ENCODE data around the gene ZNF678.
"Not testable (repeated sequence)": the region's sequence is repeated elsewhere in the genome, so short reads cannot be mapped to it uniquely, and the experiment has no call there.

ZNF678 gene

GRCh38 chr1:227586733-227587132 is 23.4 kb downstream of the ZNF678 start:
- H3K9me3 ChIP-seq (ENCODE audit: control insufficient read depth in 5 of 5, low read length in 5 of 5): peaks cover 0 to 19% (median 3%) of the 10 kb centered on the region in 5 donors
- no peak overlapping the region for H3K9ac ChIP-seq (ENCODE audit: low read length in 5 of 5)
- no peak overlapping the region for H3K4me3 ChIP-seq (ENCODE audit: low read depth in 1 of 5, low read length in 5 of 5)
- no peaks in the 10 kb centered on the region for H3K27me3 ChIP-seq (ENCODE audit: control insufficient read depth in 5 of 5, insufficient read depth in 4 of 5, low read length in 5 of 5)
- no peaks in the 10 kb centered on the region for H3K4me1 ChIP-seq (ENCODE audit: control insufficient read depth in 5 of 5, insufficient read depth in 5 of 5, low read length in 5 of 5)
- no peak overlapping the region for H3K27ac ChIP-seq (ENCODE audit: low read depth, low read length)
- H3K36me3 ChIP-seq (ENCODE audit: control insufficient read depth in 5 of 5, insufficient read depth in 5 of 5, low read length in 5 of 5): no peaks in the 10 kb centered on the region

- H3K4me1 ChIP-seq (ENCODE audit: control insufficient read depth in 5 of 5, insufficient read depth in 5 of 5, low read length in 5 of 5): no peaks in the 10 kb centered on the region
- H3K27me3 ChIP-seq (ENCODE audit: control insufficient read depth in 5 of 5, insufficient read depth in 4 of 5, low read length in 5 of 5): no peaks in the 10 kb centered on the region
- H3K4me3 ChIP-seq (ENCODE audit: low read depth in 1 of 5, low read length in 5 of 5): no peak overlapping the region
- no peak overlapping the region for H3K9ac ChIP-seq (ENCODE audit: low read length in 5 of 5)
- peaks cover 0 to 19% (median 3%) of the 10 kb centered on the region in 5 donors for H3K9me3 ChIP-seq (ENCODE audit: control insufficient read depth in 5 of 5, low read length in 5 of 5)
- H3K36me3 ChIP-seq (ENCODE audit: control insufficient read depth in 5 of 5, insufficient read depth in 5 of 5, low read length in 5 of 5): no peaks in the 10 kb centered on the region
- H3K27ac ChIP-seq (ENCODE audit: low read depth, low read length): no peak overlapping the region
These were observed 24.6 kb downstream of the ZNF678 start for GRCh38 chr1:227587968-227588367.

- not testable (repeated sequence) for H3K9ac ChIP-seq (ENCODE audit: low read length in 5 of 5); H3K4me3 ChIP-seq (ENCODE audit: low read depth in 1 of 5, low read length in 5 of 5); H3K36me3 ChIP-seq (ENCODE audit: control insufficient read depth in 5 of 5, insufficient read depth in 5 of 5, low read length in 5 of 5); H3K4me1 ChIP-seq (ENCODE audit: control insufficient read depth in 5 of 5, insufficient read depth in 5 of 5, low read length in 5 of 5); H3K27ac ChIP-seq (ENCODE audit: low read depth, low read length); H3K27me3 ChIP-seq (ENCODE audit: control insufficient read depth in 5 of 5, insufficient read depth in 4 of 5, low read length in 5 of 5)
- H3K9me3 ChIP-seq (ENCODE audit: control insufficient read depth in 5 of 5, low read length in 5 of 5): peaks cover 0 to 19% (median 3%) of the 10 kb centered on the region in 5 donors
These were observed 25.4 kb downstream of the ZNF678 start for GRCh38 chr1:227588769-227589168.

GRCh38 chr1:227589777-227590176 is 26.4 kb downstream of the ZNF678 start:
- H3K4me3 ChIP-seq (ENCODE audit: low read depth in 1 of 5, low read length in 5 of 5); H3K36me3 ChIP-seq (ENCODE audit: control insufficient read depth in 5 of 5, insufficient read depth in 5 of 5, low read length in 5 of 5); H3K27ac ChIP-seq (ENCODE audit: low read depth, low read length); H3K4me1 ChIP-seq (ENCODE audit: control insufficient read depth in 5 of 5, insufficient read depth in 5 of 5, low read length in 5 of 5); H3K27me3 ChIP-seq (ENCODE audit: control insufficient read depth in 5 of 5, insufficient read depth in 4 of 5, low read length in 5 of 5); H3K9ac ChIP-seq (ENCODE audit: low read length in 5 of 5): not testable (repeated sequence)
- H3K9me3 ChIP-seq (ENCODE audit: control insufficient read depth in 5 of 5, low read length in 5 of 5): peaks cover 0 to 19% (median 3%) of the 10 kb centered on the region in 5 donors

GRCh38 chr1:227596222-227596621 is 32.9 kb downstream of the ZNF678 start:
- H3K4me1 ChIP-seq (ENCODE audit: control insufficient read depth in 5 of 5, insufficient read depth in 5 of 5, low read length in 5 of 5); H3K4me3 ChIP-seq (ENCODE audit: low read depth in 1 of 5, low read length in 5 of 5); H3K36me3 ChIP-seq (ENCODE audit: control insufficient read depth in 5 of 5, insufficient read depth in 5 of 5, low read length in 5 of 5); H3K27ac ChIP-seq (ENCODE audit: low read depth, low read length); H3K9ac ChIP-seq (ENCODE audit: low read length in 5 of 5); H3K27me3 ChIP-seq (ENCODE audit: control insufficient read depth in 5 of 5, insufficient read depth in 4 of 5, low read length in 5 of 5): not testable (repeated sequence)
- H3K9me3 ChIP-seq (ENCODE audit: control insufficient read depth in 5 of 5, low read length in 5 of 5): peaks cover 0 to 13% (median 7%) of the 10 kb centered on the region in 5 donors

GRCh38 chr1:227603327-227603726 is 40.0 kb downstream of the ZNF678 start:
- Histone ChIP-seq H3K4me1 (ENCODE audit: control insufficient read depth in 5 of 5, insufficient read depth in 5 of 5, low read length in 5 of 5) (peaks cover 0 to 7% (median 0%) of the 10 kb centered on the region in 5 donors), H3K9me3 (ENCODE audit: control insufficient read depth in 5 of 5, low read length in 5 of 5) (peaks cover 0 to 10% (median 4%) of the 10 kb centered on the region in 5 donors), H3K27me3 (ENCODE audit: control insufficient read depth in 5 of 5, insufficient read depth in 4 of 5, low read length in 5 of 5) (no peaks in the 10 kb centered on the region), H3K36me3 (ENCODE audit: control insufficient read depth in 5 of 5, insufficient read depth in 5 of 5, low read length in 5 of 5) (peaks cover 0 to 8% (median 0%) of the 10 kb centered on the region in 5 donors), H3K27ac (ENCODE audit: low read depth, low read length) (no peak overlapping the region), H3K9ac (ENCODE audit: low read length in 5 of 5) (no peak overlapping the region), H3K4me3 (ENCODE audit: low read depth in 1 of 5, low read length in 5 of 5) (no peak overlapping the region)

GRCh38 chr1:227604446-227604845 is 41.1 kb downstream of the ZNF678 start:
- H3K9me3 ChIP-seq (ENCODE audit: control insufficient read depth in 5 of 5, low read length in 5 of 5): peaks cover 0 to 14% (median 4%) of the 10 kb centered on the region in 5 donors
- peaks cover 0 to 7% (median 0%) of the 10 kb centered on the region in 5 donors for H3K4me1 ChIP-seq (ENCODE audit: control insufficient read depth in 5 of 5, insufficient read depth in 5 of 5, low read length in 5 of 5)

GRCh38 chr1:227606271-227606670 is 42.9 kb downstream of the ZNF678 start:
- not testable (repeated sequence) for H3K9me3 ChIP-seq (ENCODE audit: control insufficient read depth in 5 of 5, low read length in 5 of 5); H3K27ac ChIP-seq (ENCODE audit: low read depth, low read length)

More at GRCh38 chr1:227604446-227604845, 41.1 kb downstream of the ZNF678 start:
- peaks cover 0 to 8% (median 0%) of the 10 kb centered on the region in 5 donors for H3K36me3 ChIP-seq (ENCODE audit: control insufficient read depth in 5 of 5, insufficient read depth in 5 of 5, low read length in 5 of 5)
- no peak overlapping the region for H3K27ac ChIP-seq (ENCODE audit: low read depth, low read length)
- H3K9ac ChIP-seq (ENCODE audit: low read length in 5 of 5): no peak overlapping the region
- H3K27me3 ChIP-seq (ENCODE audit: control insufficient read depth in 5 of 5, insufficient read depth in 4 of 5, low read length in 5 of 5): no peaks in the 10 kb centered on the region
- no peak overlapping the region for H3K4me3 ChIP-seq (ENCODE audit: low read depth in 1 of 5, low read length in 5 of 5)

GRCh38 chr1:227607336-227607898 is 44.1 kb downstream of the ZNF678 start:
- no peak overlapping the region for H3K27ac ChIP-seq (ENCODE audit: low read depth, low read length)
- H3K9me3 ChIP-seq (ENCODE audit: control insufficient read depth in 5 of 5, low read length in 5 of 5): peaks cover 0 to 15% (median 7%) of the 10 kb centered on the region in 5 donors

More at GRCh38 chr1:227606271-227606670, 42.9 kb downstream of the ZNF678 start:
- not testable (repeated sequence) for H3K4me3 ChIP-seq (ENCODE audit: low read depth in 1 of 5, low read length in 5 of 5); H3K9ac ChIP-seq (ENCODE audit: low read length in 5 of 5); H3K36me3 ChIP-seq (ENCODE audit: control insufficient read depth in 5 of 5, insufficient read depth in 5 of 5, low read length in 5 of 5); H3K4me1 ChIP-seq (ENCODE audit: control insufficient read depth in 5 of 5, insufficient read depth in 5 of 5, low read length in 5 of 5); H3K27me3 ChIP-seq (ENCODE audit: control insufficient read depth in 5 of 5, insufficient read depth in 4 of 5, low read length in 5 of 5)

GRCh38 chr1:227612658-227613057 is 49.3 kb downstream of the ZNF678 start:
- H3K4me3 ChIP-seq (ENCODE audit: low read depth in 1 of 5, low read length in 5 of 5): no peak overlapping the region
- H3K36me3 ChIP-seq (ENCODE audit: control insufficient read depth in 5 of 5, insufficient read depth in 5 of 5, low read length in 5 of 5): peaks cover 0 to 23% (median 5%) of the 10 kb centered on the region in 5 donors
- no peaks in the 10 kb centered on the region for H3K4me1 ChIP-seq (ENCODE audit: control insufficient read depth in 5 of 5, insufficient read depth in 5 of 5, low read length in 5 of 5)
- peaks cover 0 to 22% (median 6%) of the 10 kb centered on the region in 5 donors for H3K9me3 ChIP-seq (ENCODE audit: control insufficient read depth in 5 of 5, low read length in 5 of 5)
- H3K27me3 ChIP-seq (ENCODE audit: control insufficient read depth in 5 of 5, insufficient read depth in 4 of 5, low read length in 5 of 5): no peaks in the 10 kb centered on the region
- no peak overlapping the region for H3K9ac ChIP-seq (ENCODE audit: low read length in 5 of 5)
- H3K27ac ChIP-seq (ENCODE audit: low read depth, low read length): no peak overlapping the region

More at GRCh38 chr1:227607336-227607898, 44.1 kb downstream of the ZNF678 start:
- peaks cover 0 to 14% (median 3%) of the 10 kb centered on the region in 5 donors for H3K36me3 ChIP-seq (ENCODE audit: control insufficient read depth in 5 of 5, insufficient read depth in 5 of 5, low read length in 5 of 5)
- H3K27me3 ChIP-seq (ENCODE audit: control insufficient read depth in 5 of 5, insufficient read depth in 4 of 5, low read length in 5 of 5): no peaks in the 10 kb centered on the region
- no peak overlapping the region for H3K4me3 ChIP-seq (ENCODE audit: low read depth in 1 of 5, low read length in 5 of 5)
- H3K9ac ChIP-seq (ENCODE audit: low read length in 5 of 5): no peak overlapping the region
- peaks cover 0 to 7% (median 0%) of the 10 kb centered on the region in 5 donors for H3K4me1 ChIP-seq (ENCODE audit: control insufficient read depth in 5 of 5, insufficient read depth in 5 of 5, low read length in 5 of 5)

Measured in subcutaneous abdominal adipose tissue (tissue), 5 donors.